Measurements from ENCODE around the gene ATG7. TPM values are rescaled to one million over a fixed set of nuclear protein-coding genes. Genes with fewer than 3 reads are reported as not detected.

ATG7 gene
- total RNA-seq, 1 donor from 2014 or later: 61.7 TPM

- TF ChIP-seq CTCF (IDR thresholded peaks at IDR 0.05): no peak
Observed at GRCh38 chr3:11238880-11239279, 33.3 kb upstream of the ATG7 start.

GRCh38 chr3:11239796-11240195 is 32.4 kb upstream of the ATG7 start:
- H3K36me3 ChIP-seq: no peaks in the 10 kb centered on the region
- H3K4me3 ChIP-seq: no peak overlapping the region
- H3K27ac ChIP-seq: no peak overlapping the region
- ATAC-seq (no peak), DNase-seq (no peak)
- no peaks in the 10 kb centered on the region for H3K4me1 ChIP-seq
- intact Hi-C loops (cut with DNase I): no loop called here
- TF ChIP-seq CTCF (IDR thresholded peaks at IDR 0.05): no peak
- H3K27me3 ChIP-seq (ENCODE audit: low read depth): no peaks in the 10 kb centered on the region
- H3K9me3 ChIP-seq: no peaks in the 10 kb centered on the region

More at GRCh38 chr3:11238880-11239279, 33.3 kb upstream of the ATG7 start:
- no peak overlapping the region for H3K27ac ChIP-seq
- H3K4me3 ChIP-seq: no peak overlapping the region
- intact Hi-C loops (cut with DNase I): no loop called here
- no peak for DNase-seq
- no peaks in the 10 kb centered on the region for H3K4me1 ChIP-seq
- H3K36me3 ChIP-seq: no peaks in the 10 kb centered on the region
- no peaks in the 10 kb centered on the region for H3K27me3 ChIP-seq (ENCODE audit: low read depth)
- ATAC-seq: no peak
- H3K9me3 ChIP-seq: no peaks in the 10 kb centered on the region

DNA sequence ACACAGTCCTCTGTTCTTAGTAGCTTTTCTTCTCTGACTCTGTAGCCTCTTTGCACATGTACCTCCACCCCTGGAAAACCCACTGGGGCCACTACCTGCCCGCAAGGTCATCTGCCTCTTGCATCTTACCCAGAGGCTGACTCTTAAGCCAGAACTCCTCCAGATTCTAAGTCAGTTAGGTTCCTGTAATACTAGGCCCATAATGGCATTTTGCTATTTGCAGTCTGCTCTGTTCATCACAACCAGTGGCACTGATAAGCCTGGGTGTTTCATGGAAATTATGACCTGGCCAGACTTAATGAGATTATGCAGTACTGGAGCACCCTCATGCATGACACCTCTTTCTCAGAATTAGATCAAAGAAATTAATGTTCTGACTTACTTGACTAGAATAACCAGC is 31.7 kb upstream of the ATG7 start:
- Histone ChIP-seq H3K27me3 (ENCODE audit: low read depth) (no peaks in the 10 kb centered on the region), H3K27ac (no peak overlapping the region), H3K4me3 (no peak overlapping the region), H3K9me3 (no peaks in the 10 kb centered on the region), H3K36me3 (no peaks in the 10 kb centered on the region), H3K4me1 (no peaks in the 10 kb centered on the region)
- ATAC-seq (no peak), DNase-seq (no peak)
- intact Hi-C loops (cut with DNase I): no loop called here
- TF ChIP-seq CTCF (IDR thresholded peaks at IDR 0.05): no peak

DNA sequence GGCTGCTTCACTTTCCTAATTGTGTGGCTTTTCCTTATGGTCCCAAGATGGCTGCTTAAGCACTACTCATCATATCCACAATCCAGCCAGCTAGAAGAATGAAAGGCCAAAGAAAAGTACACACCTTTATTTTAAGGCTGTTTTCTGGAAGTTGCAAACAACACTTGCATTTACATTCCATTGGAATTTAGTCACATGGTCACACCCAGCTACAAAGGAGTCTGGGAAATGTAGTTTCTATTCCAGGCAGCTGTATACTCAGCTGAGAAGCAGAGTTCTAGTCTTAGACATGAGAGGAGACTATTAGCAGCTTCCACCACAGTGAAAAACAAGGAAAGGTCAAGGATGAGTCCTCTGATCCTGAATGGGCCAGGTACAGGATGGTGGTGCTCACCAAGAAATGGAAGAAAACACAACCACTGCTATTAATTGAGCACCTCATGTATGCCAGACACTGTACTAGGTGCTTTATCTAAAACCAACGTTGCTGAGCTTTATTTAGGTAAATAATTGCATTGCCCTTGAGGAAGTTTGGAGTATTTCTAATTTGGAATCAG is 28.0 kb upstream of the ATG7 start:
- intact Hi-C loops (cut with DNase I): no loop called here
- no peak for DNase-seq
- Histone ChIP-seq H3K4me3 (no peak overlapping the region), H3K36me3 (no peaks in the 10 kb centered on the region), H3K27me3 (ENCODE audit: low read depth) (no peaks in the 10 kb centered on the region), H3K4me1 (no peaks in the 10 kb centered on the region), H3K9me3 (no peaks in the 10 kb centered on the region), H3K27ac (no peak overlapping the region)
- no peak for TF ChIP-seq CTCF (IDR thresholded peaks at IDR 0.05)
- no peak for ATAC-seq

DNA sequence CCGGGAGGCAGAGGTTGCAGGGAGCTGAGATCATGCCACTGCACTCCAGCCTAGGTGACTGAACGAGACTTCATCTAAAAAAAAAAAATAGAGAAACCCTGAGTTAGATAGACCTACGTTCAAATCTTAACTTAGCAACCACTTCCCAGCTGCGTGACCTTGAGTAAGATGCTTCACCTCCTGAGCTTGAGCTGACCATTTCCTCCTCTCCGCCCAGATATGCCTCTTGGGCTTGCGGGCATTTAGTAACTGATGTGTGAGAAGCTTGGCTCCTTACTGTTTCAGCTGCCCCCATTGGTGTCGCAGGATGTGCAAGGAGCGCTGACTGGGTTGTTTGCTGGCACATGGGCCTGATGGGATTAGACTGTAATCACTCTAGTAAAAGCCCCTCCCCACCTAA is 26.9 kb upstream of the ATG7 start:
- no peaks in the 10 kb centered on the region for H3K27me3 ChIP-seq (ENCODE audit: low read depth)
- no peaks in the 10 kb centered on the region for H3K4me1 ChIP-seq
- H3K4me3 ChIP-seq: no peak overlapping the region
- no peak overlapping the region for H3K27ac ChIP-seq
- no peaks in the 10 kb centered on the region for H3K36me3 ChIP-seq
- no peaks in the 10 kb centered on the region for H3K9me3 ChIP-seq
- TF ChIP-seq CTCF (IDR thresholded peaks at IDR 0.05): no peak
- ATAC-seq (no peak), DNase-seq (no peak)
- intact Hi-C loops (cut with DNase I): no loop called here

Data from lower lobe of right lung (tissue), 2 donors.